Measurements from ENCODE around the gene ABCD3. TPM values are rescaled to one million over a fixed set of nuclear protein-coding genes. Genes with fewer than 3 reads are reported as not detected.
A peak's percentile ranks its signal among the peaks of the same experiment; 100 is the strongest.

Gene ABCD3
- total and polyA plus RNA-seq, 2 of the 4 experiments (the other 2 are of a cell fraction), result 13.6 to 32.6 TPM

DNA sequence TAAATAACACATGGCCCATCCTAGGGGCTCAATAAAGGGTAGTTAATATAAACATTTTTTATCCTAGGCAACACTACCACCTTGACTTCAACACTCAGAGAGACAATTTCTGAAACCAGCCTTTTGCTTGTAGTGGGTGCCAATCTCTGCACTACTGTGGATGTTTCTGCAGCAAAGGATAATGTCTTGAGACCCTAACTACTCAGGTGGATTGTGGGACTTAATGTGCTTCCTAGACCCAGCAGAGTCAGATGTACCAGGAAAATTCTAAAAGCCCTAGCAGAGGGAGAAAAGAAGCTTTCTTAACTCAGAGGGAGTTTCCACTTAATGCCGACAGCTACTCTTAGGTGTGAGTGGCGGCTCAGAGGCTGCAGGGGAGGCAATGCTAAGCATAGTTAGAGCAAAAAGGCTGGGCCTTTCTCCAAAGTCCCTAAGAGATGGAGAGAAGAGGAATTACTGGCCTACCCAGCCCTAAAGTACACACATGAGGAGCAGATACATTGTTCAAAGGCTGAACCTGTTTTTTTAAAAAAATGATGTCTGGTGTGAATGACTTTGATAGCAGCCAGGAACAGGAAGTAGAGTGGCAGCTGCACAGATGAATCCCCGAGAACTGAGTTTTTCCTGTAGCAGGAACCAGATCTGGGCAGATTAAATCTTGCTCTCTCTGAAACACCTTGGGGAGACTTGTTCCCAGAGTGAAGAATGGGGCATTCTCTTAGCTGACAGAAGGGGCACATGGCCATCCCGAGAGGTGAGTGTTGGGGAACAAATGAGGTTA, 33.5 kb upstream of the ABCD3 start:
- no peak overlapping the region for H3K4me3 ChIP-seq (ENCODE audit: insufficient read depth, low read depth, low read length)
- no peak overlapping the region; the same call in 1 of the 2 replicates for H2AK5ac ChIP-seq (ENCODE audit: low read depth, low read length)
- no peak overlapping the region for H3K4ac ChIP-seq (ENCODE audit: low read depth, low read length)
- no peak overlapping the region for H3K9ac ChIP-seq (ENCODE audit: low read depth, low read length)
- no peak overlapping the region for H4K5ac ChIP-seq (ENCODE audit: low read depth, low read length)
- no peak overlapping the region for H2BK20ac ChIP-seq (ENCODE audit: low read depth, low read length)
- no peak overlapping the region for H3K18ac ChIP-seq (ENCODE audit: low read depth, low read length)
- no peak overlapping the region for H2BK120ac ChIP-seq (ENCODE audit: low read depth, low read length)
- no peak overlapping the region for H3K23ac ChIP-seq (ENCODE audit: low read depth, low read length)
- H3K27me3 ChIP-seq (ENCODE audit: control insufficient read depth, insufficient read depth, low read length), result peaks cover 3% of the 10 kb centered on the region; the same call in 1 of the 2 replicates
- in situ Hi-C loops (cut with MboI; ENCODE audit: low sequenced_read_pairs), result no loop called here
- H3K56ac ChIP-seq (ENCODE audit: extremely low read depth, insufficient read depth, low read length), result no peak overlapping the region
- no peak overlapping the region for H2AK9ac ChIP-seq (replicated peaks; ENCODE audit: low read depth, low read length, poor library complexity)
- H3K79me1 ChIP-seq (ENCODE audit: low read depth in 1 of 2, low read length in 2 of 2), result no peaks in the 10 kb centered on the region
- no peak overlapping the region for H2BK15ac ChIP-seq (ENCODE audit: low read depth, low read length)
- DNase-seq (no peak), ATAC-seq (ENCODE audit: low read depth) (peak; percentile 30; the same call in 1 of the 2 replicates)
- dilution Hi-C loops (cut with HindIII; ENCODE audit: low sequenced_read_pairs, unreplicated experiment), result no loop called here
- H4K91ac ChIP-seq (ENCODE audit: insufficient read depth, low read depth, low read length), result no peak overlapping the region; the same call in 1 of the 2 replicates
- H3K27ac ChIP-seq (ENCODE audit: insufficient read depth, low read length), result no peak overlapping the region
- no peaks in the 10 kb centered on the region for H3K36me3 ChIP-seq (ENCODE audit: control insufficient read depth, insufficient read depth, low read length)
- no peak for TF ChIP-seq SMC3 (IDR thresholded peaks at IDR 0.05; ENCODE audit: low read depth, low read length)
- TF ChIP-seq BHLHE40 (IDR thresholded peaks at IDR 0.05; ENCODE audit: low read depth, low read length), result no peak
- TF ChIP-seq MAFK (IDR thresholded peaks at IDR 0.05; ENCODE audit: low read depth, low read length), result no peak
- TF ChIP-seq, protein P1, sequence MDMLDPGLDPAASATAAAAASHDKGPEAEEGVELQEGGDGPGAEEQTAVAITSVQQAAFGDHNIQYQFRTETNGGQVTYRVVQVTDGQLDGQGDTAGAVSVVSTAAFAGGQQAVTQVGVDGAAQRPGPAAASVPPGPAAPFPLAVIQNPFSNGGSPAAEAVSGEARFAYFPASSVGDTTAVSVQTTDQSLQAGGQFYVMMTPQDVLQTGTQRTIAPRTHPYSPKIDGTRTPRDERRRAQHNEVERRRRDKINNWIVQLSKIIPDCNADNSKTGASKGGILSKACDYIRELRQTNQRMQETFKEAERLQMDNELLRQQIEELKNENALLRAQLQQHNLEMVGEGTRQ (IDR thresholded peaks at IDR 0.05; ENCODE audit: low read depth, low read length), result no peak
- TF ChIP-seq RAD21 (IDR thresholded peaks at IDR 0.05; ENCODE audit: low read length), result no peak
- no peak for TF ChIP-seq MAZ (IDR thresholded peaks at IDR 0.05; ENCODE audit: borderline replicate concordance, low read depth, low read length)
- no peak for TF ChIP-seq POLR2A (IDR thresholded peaks at IDR 0.05; ENCODE audit: low read depth, low read length)
- TF ChIP-seq NFE2L2 (IDR thresholded peaks at IDR 0.05; ENCODE audit: low read depth, low read length), result no peak
- no peak for TF ChIP-seq FOS (IDR thresholded peaks at IDR 0.05; ENCODE audit: low read depth, low read length)
- TF ChIP-seq, protein P2, sequence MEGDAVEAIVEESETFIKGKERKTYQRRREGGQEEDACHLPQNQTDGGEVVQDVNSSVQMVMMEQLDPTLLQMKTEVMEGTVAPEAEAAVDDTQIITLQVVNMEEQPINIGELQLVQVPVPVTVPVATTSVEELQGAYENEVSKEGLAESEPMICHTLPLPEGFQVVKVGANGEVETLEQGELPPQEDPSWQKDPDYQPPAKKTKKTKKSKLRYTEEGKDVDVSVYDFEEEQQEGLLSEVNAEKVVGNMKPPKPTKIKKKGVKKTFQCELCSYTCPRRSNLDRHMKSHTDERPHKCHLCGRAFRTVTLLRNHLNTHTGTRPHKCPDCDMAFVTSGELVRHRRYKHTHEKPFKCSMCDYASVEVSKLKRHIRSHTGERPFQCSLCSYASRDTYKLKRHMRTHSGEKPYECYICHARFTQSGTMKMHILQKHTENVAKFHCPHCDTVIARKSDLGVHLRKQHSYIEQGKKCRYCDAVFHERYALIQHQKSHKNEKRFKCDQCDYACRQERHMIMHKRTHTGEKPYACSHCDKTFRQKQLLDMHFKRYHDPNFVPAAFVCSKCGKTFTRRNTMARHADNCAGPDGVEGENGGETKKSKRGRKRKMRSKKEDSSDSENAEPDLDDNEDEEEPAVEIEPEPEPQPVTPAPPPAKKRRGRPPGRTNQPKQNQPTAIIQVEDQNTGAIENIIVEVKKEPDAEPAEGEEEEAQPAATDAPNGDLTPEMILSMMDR (conservative IDR thresholded peaks at IDR 0.05; ENCODE audit: low read depth, low read length), result no peak
- TF ChIP-seq RFX5 (IDR thresholded peaks at IDR 0.05; ENCODE audit: low read depth, low read length), result no peak
- no peak for TF ChIP-seq CHD1 (IDR thresholded peaks at IDR 0.05; ENCODE audit: low read depth, low read length)
- POLR2A ChIA-PET (ENCODE audit: unreplicated experiment), result no interaction called here
- no peak overlapping the region for H3K14ac ChIP-seq (replicated peaks; ENCODE audit: low read depth, low read length)
- CTCF ChIA-PET, result no interaction called here
- intact Hi-C loops (cut with micrococcal nuclease), result no loop called here
- peaks cover 1% of the 10 kb centered on the region; the same call in 1 of the 2 replicates for H3K4me1 ChIP-seq (ENCODE audit: control insufficient read depth, insufficient read depth, low read length)
- no peak overlapping the region for H2AFZ ChIP-seq (replicated peaks; ENCODE audit: low read length, poor library complexity)
- BruUV-seq (replicated peaks), result no TSS peak
- no peak overlapping the region for H2BK5ac ChIP-seq (ENCODE audit: low read depth, low read length, poor library complexity, severe bottlenecking)
- 93% methylated on average over 2 of the region's 4 CpGs; no CpG with 5 or more reads in 1 of the 2 experiments for WGBS, 2 experiments (ENCODE audit: extremely low coverage in 2 of 2, insufficient read length in 1 of 2)
- 0 out of 2 replicates have a peak, but pooled peaks cover 3% of the 10 kb centered on the region for H3K9me1 ChIP-seq (ENCODE audit: insufficient read depth, low read length)
- no peak overlapping the region for H4K8ac ChIP-seq (ENCODE audit: low read depth in 2 of 2, low read length in 2 of 2)
- no peaks in the 10 kb centered on the region for H4K20me1 ChIP-seq (ENCODE audit: insufficient read depth, low read length)
- no peaks in the 10 kb centered on the region for H3K9me3 ChIP-seq (ENCODE audit: control insufficient read depth, insufficient read depth, low read length)
- no peak overlapping the region for H3K4me2 ChIP-seq (ENCODE audit: low read depth, low read length)
